ENCODE measurements around the gene PIAS1. TPM values are rescaled to one million over a fixed set of nuclear protein-coding genes. Genes with fewer than 3 reads are reported as not detected.
A peak's percentile ranks its signal among the peaks of the same experiment; 100 is the strongest.

The PIAS1 gene
- total RNA-seq, 5 donors from 2014 or later (not counting 1 experiment from before 2014, with no cell fraction given): 63.7 to 96.5 (median 70.3) TPM

GRCh38 chr15:68145706-68146105 lies 91.6 kb downstream of the PIAS1 start:
- Histone ChIP-seq H3K9me3 (no peaks in the 10 kb centered on the region), H3K4me3 (ENCODE audit: control insufficient read depth in 1 of 2, extremely low read depth in 1 of 2, low read length in 1 of 2) (no peak overlapping the region), H3K36me3 (ENCODE audit: control insufficient read depth in 2 of 2, extremely low read depth in 1 of 2, insufficient read depth in 1 of 2, low read length in 1 of 2) (peaks cover 0 to 26% of the 10 kb centered on the region in 2 donors), H3K4me1 (ENCODE audit: control insufficient read depth in 1 of 2, extremely low read depth in 1 of 2, insufficient read depth in 2 of 2, low read length in 2 of 2) (no peaks in the 10 kb centered on the region), H3K27me3 (replicated peaks in 1 of 2; ENCODE audit: control insufficient read depth in 2 of 2, extremely low read depth in 1 of 2, insufficient read depth in 2 of 2, low read length in 1 of 2) (no peaks in the 10 kb centered on the region), H3K27ac (ENCODE audit: low read length) (no peak overlapping the region)
- no peaks in the 10 kb centered on the region for H3K9me3 Mint-ChIP-seq
- no peaks in the 10 kb centered on the region for H3K27me3 Mint-ChIP-seq
- POLR2A ChIA-PET: no interaction called here
- no peak for DNase-seq
- CTCF ChIA-PET: no interaction called here
- peaks cover 31% of the 10 kb centered on the region for H3K36me3 Mint-ChIP-seq
- no peak for ATAC-seq (replicated peaks in 1 of 4)
- no peak overlapping the region for H3K27ac Mint-ChIP-seq
- H3K4me1 Mint-ChIP-seq: peaks cover 26 to 34% (median 27%) of the 10 kb centered on the region in 3 donors
- H3K4me3 Mint-ChIP-seq: no peak overlapping the region

- no peak for ATAC-seq (replicated peaks in 1 of 4)
Measured at GRCh38 chr15:68148039-68148438, 93.9 kb downstream of the PIAS1 start.

GRCh38 chr15:68149059-68149458 lies 94.9 kb downstream of the PIAS1 start:
- Mint-ChIP-seq H3K4me3 (no peak overlapping the region), H3K9me3 (no peaks in the 10 kb centered on the region), H3K27ac (peak overlapping the region in 1 of 2 donors; percentile 18), H3K4me1 (peaks cover 20 to 24% (median 23%) of the 10 kb centered on the region in 3 donors), H3K27me3 (no peaks in the 10 kb centered on the region), H3K36me3 (peaks cover 46% of the 10 kb centered on the region)
- no peaks in the 10 kb centered on the region for H3K27me3 ChIP-seq (replicated peaks in 1 of 2; ENCODE audit: control insufficient read depth in 2 of 2, extremely low read depth in 1 of 2, insufficient read depth in 2 of 2, low read length in 1 of 2)
- no peaks in the 10 kb centered on the region for H3K9me3 ChIP-seq
- H3K4me3 ChIP-seq (ENCODE audit: control insufficient read depth in 1 of 2, extremely low read depth in 1 of 2, low read length in 1 of 2): no peak overlapping the region
- WGBS (ENCODE audit: insufficient coverage): no CpG with 5 or more reads among the region's 1 CpG
- ATAC-seq (replicated peaks in 1 of 4) (no peak), DNase-seq (no peak)
- no peaks in the 10 kb centered on the region for H3K4me1 ChIP-seq (ENCODE audit: control insufficient read depth in 1 of 2, extremely low read depth in 1 of 2, insufficient read depth in 2 of 2, low read length in 2 of 2)
- CTCF ChIA-PET: no interaction called here
- no peak overlapping the region for H3K27ac ChIP-seq (ENCODE audit: low read length)
- POLR2A ChIA-PET: no interaction called here
- H3K36me3 ChIP-seq (ENCODE audit: control insufficient read depth in 2 of 2, extremely low read depth in 1 of 2, insufficient read depth in 1 of 2, low read length in 1 of 2): peaks cover 0 to 29% of the 10 kb centered on the region in 2 donors

More at GRCh38 chr15:68148039-68148438, 93.9 kb downstream of the PIAS1 start:
- H3K4me1 ChIP-seq (ENCODE audit: control insufficient read depth in 1 of 2, extremely low read depth in 1 of 2, insufficient read depth in 2 of 2, low read length in 2 of 2): no peaks in the 10 kb centered on the region
- no peak overlapping the region for H3K4me3 ChIP-seq (ENCODE audit: control insufficient read depth in 1 of 2, extremely low read depth in 1 of 2, low read length in 1 of 2)
- Mint-ChIP-seq H3K4me3 (no peak overlapping the region), H3K9me3 (no peaks in the 10 kb centered on the region), H3K4me1 (peaks cover 25 to 35% (median 25%) of the 10 kb centered on the region in 3 donors), H3K27me3 (no peaks in the 10 kb centered on the region), H3K36me3 (peaks cover 40% of the 10 kb centered on the region), H3K27ac (peak overlapping the region; percentile 26 to 69)
- ChIA-PET CTCF (no interaction called here), POLR2A (no interaction called here)
- no peaks in the 10 kb centered on the region for H3K27me3 ChIP-seq (replicated peaks in 1 of 2; ENCODE audit: control insufficient read depth in 2 of 2, extremely low read depth in 1 of 2, insufficient read depth in 2 of 2, low read length in 1 of 2)
- H3K9me3 ChIP-seq: no peaks in the 10 kb centered on the region
- no peak overlapping the region for H3K27ac ChIP-seq (ENCODE audit: low read length)
- no CpG with 5 or more reads among the region's 1 CpG for WGBS (ENCODE audit: insufficient coverage)
- DNase-seq: no peak
- peaks cover 0 to 26% of the 10 kb centered on the region in 2 donors for H3K36me3 ChIP-seq (ENCODE audit: control insufficient read depth in 2 of 2, extremely low read depth in 1 of 2, insufficient read depth in 1 of 2, low read length in 1 of 2)

GRCh38 chr15:68150187-68150586 lies 96.1 kb downstream of the PIAS1 start:
- H3K27ac Mint-ChIP-seq: peak overlapping the region in 1 of 2 donors; percentile 39
- POLR2A ChIA-PET: interaction anchor here in 1 of 2 donors (0.5 kb wide), 1 partner anchor 1447 kb away, joined by 3 read pairs; no protein-coding TSS in a partner anchor
- Histone ChIP-seq H3K36me3 (ENCODE audit: control insufficient read depth in 2 of 2, extremely low read depth in 1 of 2, insufficient read depth in 1 of 2, low read length in 1 of 2) (peaks cover 0 to 40% of the 10 kb centered on the region in 2 donors), H3K27ac (ENCODE audit: low read length) (no peak overlapping the region), H3K4me1 (ENCODE audit: control insufficient read depth in 1 of 2, extremely low read depth in 1 of 2, insufficient read depth in 2 of 2, low read length in 2 of 2) (no peaks in the 10 kb centered on the region), H3K9me3 (no peaks in the 10 kb centered on the region), H3K27me3 (replicated peaks in 1 of 2; ENCODE audit: control insufficient read depth in 2 of 2, extremely low read depth in 1 of 2, insufficient read depth in 2 of 2, low read length in 1 of 2) (no peaks in the 10 kb centered on the region), H3K4me3 (ENCODE audit: control insufficient read depth in 1 of 2, extremely low read depth in 1 of 2, low read length in 1 of 2) (no peak overlapping the region)
- H3K36me3 Mint-ChIP-seq: peaks cover 52% of the 10 kb centered on the region
- WGBS (ENCODE audit: insufficient coverage): no CpG with 5 or more reads among the region's 1 CpG
- CTCF ChIA-PET: no interaction called here
- no peaks in the 10 kb centered on the region for H3K9me3 Mint-ChIP-seq
- ATAC-seq (replicated peaks in 1 of 4) (no peak), DNase-seq (no peak)
- H3K4me1 Mint-ChIP-seq: peaks cover 19 to 23% (median 20%) of the 10 kb centered on the region in 3 donors
- H3K27me3 Mint-ChIP-seq: no peaks in the 10 kb centered on the region
- no peak overlapping the region for H3K4me3 Mint-ChIP-seq

- Mint-ChIP-seq H3K27me3 (no peaks in the 10 kb centered on the region), H3K4me1 (peaks cover 17 to 19% (median 18%) of the 10 kb centered on the region in 3 donors), H3K4me3 (no peak overlapping the region), H3K27ac (no peak overlapping the region), H3K36me3 (peaks cover 47% of the 10 kb centered on the region), H3K9me3 (no peaks in the 10 kb centered on the region)
- Histone ChIP-seq H3K36me3 (ENCODE audit: control insufficient read depth in 2 of 2, extremely low read depth in 1 of 2, insufficient read depth in 1 of 2, low read length in 1 of 2) (peaks cover 0 to 43% of the 10 kb centered on the region in 2 donors), H3K27ac (ENCODE audit: low read length) (no peak overlapping the region), H3K9me3 (no peaks in the 10 kb centered on the region), H3K4me3 (ENCODE audit: control insufficient read depth in 1 of 2, extremely low read depth in 1 of 2, low read length in 1 of 2) (no peak overlapping the region), H3K27me3 (replicated peaks in 1 of 2; ENCODE audit: control insufficient read depth in 2 of 2, extremely low read depth in 1 of 2, insufficient read depth in 2 of 2, low read length in 1 of 2) (no peaks in the 10 kb centered on the region), H3K4me1 (ENCODE audit: control insufficient read depth in 1 of 2, extremely low read depth in 1 of 2, insufficient read depth in 2 of 2, low read length in 2 of 2) (no peaks in the 10 kb centered on the region)
- DNase-seq (no peak), ATAC-seq (replicated peaks in 1 of 4) (no peak)
- ChIA-PET CTCF (interaction anchor here in 1 of 2 donors (0.7 kb wide), 1 partner anchor 288 kb away, joined by 3 read pairs; no protein-coding TSS in a partner anchor), POLR2A (no interaction called here)
- no CpG with 5 or more reads among the region's 1 CpG for WGBS (ENCODE audit: insufficient coverage)
Measured at GRCh38 chr15:68151277-68151676, 97.2 kb downstream of the PIAS1 start.

- ChIA-PET CTCF (interaction anchor here (0.5 to 3.1 kb wide), 5 partner anchors 10 to 290 kb away, joined by 3 to 14 read pairs (median 6); no protein-coding TSS in a partner anchor), POLR2A (interaction anchor here (0.6 kb wide), 3 partner anchors 10 to 103 kb away, joined by 4 to 5 read pairs (median 5); no protein-coding TSS in a partner anchor)
- Mint-ChIP-seq H3K27ac (peak overlapping the region in 1 of 2 donors; percentile 62), H3K27me3 (no peaks in the 10 kb centered on the region), H3K4me3 (no peak overlapping the region), H3K36me3 (peaks cover 37% of the 10 kb centered on the region), H3K4me1 (peaks cover 10 to 19% (median 15%) of the 10 kb centered on the region in 3 donors), H3K9me3 (no peaks in the 10 kb centered on the region)
- ATAC-seq (replicated peaks in 1 of 4): no peak
- no peak for DNase-seq
- H3K9me3 ChIP-seq: no peaks in the 10 kb centered on the region
- H3K4me3 ChIP-seq (ENCODE audit: control insufficient read depth in 1 of 2, extremely low read depth in 1 of 2, low read length in 1 of 2): no peak overlapping the region
- no peak overlapping the region for H3K27ac ChIP-seq (ENCODE audit: low read length)
- H3K27me3 ChIP-seq (replicated peaks in 1 of 2; ENCODE audit: control insufficient read depth in 2 of 2, extremely low read depth in 1 of 2, insufficient read depth in 2 of 2, low read length in 1 of 2): no peaks in the 10 kb centered on the region
- H3K4me1 ChIP-seq (ENCODE audit: control insufficient read depth in 1 of 2, extremely low read depth in 1 of 2, insufficient read depth in 2 of 2, low read length in 2 of 2): no peaks in the 10 kb centered on the region
- H3K36me3 ChIP-seq (ENCODE audit: control insufficient read depth in 2 of 2, extremely low read depth in 1 of 2, insufficient read depth in 1 of 2, low read length in 1 of 2): peaks cover 0 to 42% of the 10 kb centered on the region in 2 donors
- WGBS (ENCODE audit: insufficient coverage): no CpG with 5 or more reads among the region's 2 CpGs
Measured at GRCh38 chr15:68152342-68152741, 98.2 kb downstream of the PIAS1 start.
